ENCODE measurements around the gene PCNX2.

PCNX2 gene, protein sequence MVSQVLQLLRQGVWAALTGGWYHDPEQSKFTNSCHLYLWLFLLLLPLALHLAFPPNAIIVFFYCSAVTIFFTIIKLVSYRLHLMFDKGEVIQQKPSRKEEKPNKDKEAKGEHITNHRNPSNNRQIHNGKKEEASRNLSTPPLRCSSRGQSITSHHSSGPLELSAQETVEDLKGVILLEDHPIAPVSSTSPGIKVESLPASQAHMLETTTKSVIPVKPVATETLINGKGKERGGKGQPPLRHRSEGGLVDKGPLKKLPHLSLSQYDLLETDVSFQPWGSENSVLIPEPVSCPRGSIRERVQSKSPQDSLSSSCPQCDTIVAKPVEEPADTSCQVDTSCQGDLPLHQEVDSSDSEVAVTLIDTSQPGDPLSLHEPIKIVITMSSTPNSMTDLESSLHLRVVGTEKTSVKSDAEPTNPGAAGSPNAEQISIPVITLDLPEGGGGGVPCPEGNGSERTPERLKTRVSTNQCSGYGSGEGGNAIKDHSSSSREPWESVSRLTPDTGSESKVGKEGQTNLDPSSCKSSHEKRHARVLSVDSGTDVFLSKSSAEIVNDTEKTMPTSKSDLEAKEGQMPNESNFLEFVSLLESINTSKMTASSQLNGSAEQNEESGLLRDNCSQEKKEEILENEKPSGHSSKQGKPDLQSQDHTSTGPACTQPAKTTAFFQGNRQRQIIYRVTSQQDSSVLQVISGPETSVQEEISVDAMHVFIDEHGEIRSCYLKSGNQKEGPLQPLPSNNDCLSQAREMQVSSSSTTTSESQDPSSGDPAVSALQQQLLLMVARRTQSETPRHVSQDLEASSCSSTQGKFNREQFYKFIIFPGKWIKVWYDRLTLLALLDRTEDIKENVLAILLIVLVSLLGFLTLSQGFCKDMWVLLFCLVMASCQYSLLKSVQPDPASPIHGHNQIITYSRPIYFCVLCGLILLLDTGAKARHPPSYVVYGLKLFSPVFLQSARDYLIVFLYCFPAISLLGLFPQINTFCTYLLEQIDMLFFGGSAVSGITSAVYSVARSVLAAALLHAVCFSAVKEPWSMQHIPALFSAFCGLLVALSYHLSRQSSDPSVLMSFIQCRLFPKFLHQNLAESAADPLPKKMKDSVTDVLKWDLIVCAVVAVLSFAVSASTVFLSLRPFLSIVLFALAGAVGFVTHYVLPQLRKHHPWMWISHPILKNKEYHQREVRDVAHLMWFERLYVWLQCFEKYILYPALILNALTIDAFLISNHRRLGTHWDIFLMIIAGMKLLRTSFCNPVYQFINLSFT (N-terminal part only)

DNA sequence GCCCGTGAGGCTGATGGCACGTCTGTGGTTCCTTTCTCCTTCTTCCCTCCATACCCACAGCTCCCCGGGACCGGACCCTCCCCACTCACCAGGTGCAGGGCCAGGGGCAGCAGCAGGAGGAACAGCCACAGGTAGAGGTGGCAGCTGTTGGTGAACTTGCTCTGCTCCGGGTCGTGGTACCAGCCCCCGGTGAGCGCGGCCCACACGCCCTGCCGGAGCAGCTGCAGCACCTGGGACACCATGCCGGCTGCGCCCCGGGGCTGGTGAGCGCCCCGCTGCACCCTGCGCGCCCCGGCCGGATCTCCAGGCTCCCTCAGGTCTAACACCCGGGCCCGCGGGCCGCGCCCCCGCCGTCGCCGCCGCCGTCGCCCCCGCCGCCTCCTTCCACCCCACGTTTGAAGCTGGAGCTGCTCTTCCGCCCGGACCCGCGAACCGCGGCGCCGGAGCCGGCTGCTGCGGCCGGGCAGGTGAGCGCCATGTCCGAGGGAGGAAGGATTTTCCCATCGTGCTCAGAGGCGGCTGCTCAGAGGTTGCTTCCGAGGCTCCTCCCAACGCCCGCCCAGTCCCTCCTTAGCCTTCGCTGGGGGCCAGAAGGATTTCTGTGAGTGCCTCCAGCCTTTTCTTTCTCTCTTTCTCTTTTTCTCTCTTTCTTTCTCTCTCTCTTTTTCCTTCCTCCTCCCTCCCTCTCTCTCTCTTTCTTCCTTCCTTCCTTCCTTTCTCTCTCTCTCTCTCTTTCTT is at the start of gene PCNX2:
Gene PCNX2, minus strand, starts transcription at position 489 of the 738 bp plus-strand sequence. Its CDS starts 247 bp downstream, at position 242.
- DNase-seq (ENCODE audit: low read depth): peak; percentile 53

DNA sequence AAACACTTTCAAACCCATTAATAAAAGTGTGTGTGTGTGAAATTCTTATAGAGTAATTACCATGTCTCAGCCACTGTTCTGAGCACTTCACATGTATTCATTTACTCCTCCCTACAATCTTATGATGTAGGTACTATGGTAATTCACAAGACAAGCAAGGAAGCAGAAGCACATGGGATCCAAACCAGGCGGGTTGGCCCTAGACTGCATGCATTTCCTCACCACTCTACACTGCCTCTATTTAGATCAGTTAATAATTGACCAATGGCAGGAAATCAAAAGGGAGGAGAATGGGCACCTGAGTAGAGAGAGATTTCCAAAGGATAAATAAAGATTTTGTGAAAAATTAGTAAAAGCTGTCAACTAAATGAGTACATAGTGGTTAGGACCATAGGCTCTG is 47.7 kb upstream of the PCNX2 start:
- no peak for DNase-seq (ENCODE audit: low read depth)

DNA sequence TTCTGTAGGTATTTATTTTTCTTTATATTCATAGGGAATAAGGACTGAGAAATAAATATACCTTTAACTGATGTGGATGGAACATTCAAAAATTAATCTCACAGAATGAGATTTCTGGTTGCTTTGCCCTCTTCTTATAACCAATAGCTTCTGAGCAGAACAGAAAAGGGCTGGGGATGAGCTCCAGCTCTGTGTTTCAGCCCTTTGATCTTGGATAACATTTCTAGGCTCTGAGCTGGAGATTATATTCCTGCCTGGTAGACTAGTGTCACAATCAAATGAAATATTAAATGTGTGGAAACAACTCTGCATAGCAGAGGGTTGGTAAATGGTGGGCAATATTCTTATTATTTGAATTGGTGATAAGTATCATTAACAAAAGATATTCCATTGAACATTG is 46.6 kb upstream of the PCNX2 start:
- DNase-seq (ENCODE audit: low read depth): no peak

DNA sequence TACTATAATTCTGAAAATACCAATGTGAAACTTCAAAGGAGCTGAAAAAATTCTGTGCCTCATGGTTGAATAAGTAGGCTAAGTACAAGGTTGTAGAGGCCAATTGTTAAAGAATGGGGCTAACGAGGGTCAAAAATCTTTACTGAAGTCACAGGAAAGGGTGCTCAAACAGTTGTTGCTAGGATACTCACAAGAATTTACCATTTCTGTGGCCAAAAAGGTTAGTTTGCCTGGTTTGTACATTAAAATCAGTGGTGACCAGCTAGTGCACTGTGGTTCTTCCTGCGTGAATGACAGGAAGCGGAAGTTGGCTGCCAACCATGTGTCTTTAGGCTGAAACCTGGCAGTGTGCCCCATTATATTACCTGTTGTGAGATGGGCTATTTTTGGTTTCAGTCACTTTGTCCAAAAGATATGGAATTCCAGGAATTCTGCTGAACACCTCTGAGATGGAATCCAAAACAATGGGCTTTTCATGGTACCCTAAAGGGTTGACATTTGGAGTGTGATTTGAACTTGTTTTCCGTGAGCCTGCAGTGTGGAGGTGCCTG is 45.5 kb upstream of the PCNX2 start:
- DNase-seq (ENCODE audit: low read depth): no peak

DNA sequence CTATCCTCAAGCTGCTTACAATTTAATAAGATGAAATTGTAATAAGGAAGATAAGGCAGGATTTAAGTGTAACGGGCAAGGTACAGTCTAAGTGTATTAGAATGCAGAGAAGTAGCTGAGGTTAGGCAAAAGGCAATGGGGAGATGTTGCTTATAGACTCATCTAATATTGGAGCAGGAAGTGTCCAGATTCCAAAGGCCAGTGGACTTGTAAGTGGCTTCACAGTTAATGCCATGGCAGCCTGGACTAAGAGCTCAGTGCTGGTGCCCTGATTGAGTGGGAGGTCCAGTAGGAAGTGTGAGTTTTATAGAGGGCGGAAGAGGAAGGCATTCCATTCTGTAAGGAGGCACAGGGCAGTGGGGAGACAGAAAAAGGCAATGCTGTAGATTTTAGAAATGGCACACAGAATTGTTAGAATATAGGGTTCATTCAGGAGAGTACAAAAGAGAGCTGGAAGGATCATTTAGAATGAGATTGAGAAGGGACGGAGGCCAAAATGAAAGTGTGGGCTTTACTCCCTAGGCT is 44.6 kb upstream of the PCNX2 start:
- no peak for DNase-seq (ENCODE audit: low read depth)

DNA sequence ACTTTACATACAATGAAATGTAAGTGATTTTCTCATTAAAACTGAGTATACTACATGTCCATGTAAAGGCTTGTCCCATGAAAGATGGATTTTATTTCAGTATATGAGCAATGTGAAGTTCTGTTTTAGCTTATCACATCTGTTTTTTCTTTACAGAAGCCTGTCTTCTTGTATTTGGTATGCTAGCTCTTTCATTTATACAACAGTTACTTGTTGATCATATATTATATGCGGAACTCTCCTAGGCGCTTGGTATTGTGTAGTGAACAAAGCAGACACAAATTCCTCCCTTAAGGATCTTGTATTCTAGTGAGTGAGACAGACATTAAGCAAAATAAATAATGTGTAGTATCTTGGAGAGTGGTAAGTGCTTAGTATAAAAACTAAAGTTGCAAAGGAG is 42.6 kb upstream of the PCNX2 start:
- no peak for DNase-seq (ENCODE audit: low read depth)

DNA sequence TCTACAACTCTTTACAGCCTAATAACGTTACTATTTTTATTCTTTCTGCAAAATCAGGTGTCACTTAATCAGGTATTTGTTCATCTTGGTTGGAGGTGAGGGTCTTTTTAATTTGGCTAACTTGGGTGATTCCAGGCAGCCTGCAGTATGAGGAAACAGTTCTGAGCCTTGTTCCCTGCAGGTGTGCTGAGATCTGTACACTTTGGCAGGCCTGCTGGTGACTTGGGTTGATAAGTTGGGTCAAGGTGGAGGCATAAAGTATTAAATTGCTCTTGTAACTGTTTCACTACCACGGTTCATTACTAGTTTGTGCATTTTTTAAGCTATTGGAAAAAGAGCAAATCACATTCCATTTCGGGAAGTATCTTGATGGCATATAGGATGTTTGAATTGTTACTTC is 42.0 kb upstream of the PCNX2 start:
- no peak for DNase-seq (ENCODE audit: low read depth)

DNA sequence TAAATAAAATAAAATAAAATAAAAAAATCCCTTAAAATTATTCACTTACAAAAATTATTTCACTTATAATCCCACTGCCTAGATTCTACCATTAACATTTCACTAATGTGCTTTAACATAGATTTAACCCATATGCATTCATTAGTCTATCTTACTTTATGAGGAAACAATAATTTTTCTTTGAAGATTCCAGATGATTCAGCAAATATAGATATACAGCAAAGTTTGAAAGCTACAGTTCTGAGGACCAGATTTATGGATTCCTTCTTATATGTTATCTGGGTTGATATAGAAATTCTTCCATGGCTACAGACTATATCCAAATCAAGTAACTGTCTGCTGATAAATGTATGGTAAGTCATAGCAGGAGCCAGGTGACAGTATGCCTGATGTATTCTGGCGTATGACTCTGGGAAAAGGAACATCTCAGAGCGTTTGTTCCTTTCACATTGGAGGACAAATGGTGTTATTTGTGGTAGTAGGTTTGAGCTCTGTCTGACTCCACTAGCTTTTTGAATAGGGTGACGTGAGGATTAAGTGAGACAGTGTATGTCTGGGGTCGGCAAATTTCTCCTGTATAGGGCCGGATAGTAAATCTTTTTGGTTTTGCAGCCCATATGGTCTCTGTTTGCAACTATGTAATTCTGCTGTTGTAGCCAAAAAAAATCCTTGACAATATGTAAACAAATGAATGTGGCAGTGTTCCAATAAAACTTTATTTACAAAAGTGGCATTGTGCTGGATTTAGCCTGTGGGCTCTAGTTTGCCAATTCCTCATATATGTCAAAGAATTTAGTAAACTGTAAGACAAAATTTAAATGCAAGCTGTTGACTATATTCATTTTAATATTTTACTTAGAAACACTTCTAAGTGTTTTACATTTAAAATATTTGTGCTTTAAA is 41.3 kb upstream of the PCNX2 start:
- DNase-seq (ENCODE audit: low read depth): no peak

DNA sequence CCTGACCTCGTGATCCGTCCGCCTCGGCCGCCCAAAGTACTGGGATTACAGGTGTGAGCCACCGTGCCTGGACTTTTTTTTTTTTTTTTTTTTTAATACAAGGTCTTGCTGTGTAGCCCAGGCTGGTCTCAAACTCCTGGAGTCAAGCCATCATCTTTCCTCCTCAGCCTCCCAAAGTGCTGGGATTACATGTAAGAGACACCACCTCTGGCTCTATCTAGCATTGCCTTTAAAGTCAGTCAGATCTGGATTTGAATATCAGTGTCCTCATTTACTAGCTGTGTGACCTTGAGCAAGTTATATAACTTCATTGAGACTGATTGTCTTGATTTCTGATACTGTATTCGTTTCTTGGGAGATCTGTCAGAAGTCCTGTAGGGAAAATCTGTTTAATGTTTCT is 38.6 kb upstream of the PCNX2 start:
- no peak for DNase-seq (ENCODE audit: low read depth)

DNA sequence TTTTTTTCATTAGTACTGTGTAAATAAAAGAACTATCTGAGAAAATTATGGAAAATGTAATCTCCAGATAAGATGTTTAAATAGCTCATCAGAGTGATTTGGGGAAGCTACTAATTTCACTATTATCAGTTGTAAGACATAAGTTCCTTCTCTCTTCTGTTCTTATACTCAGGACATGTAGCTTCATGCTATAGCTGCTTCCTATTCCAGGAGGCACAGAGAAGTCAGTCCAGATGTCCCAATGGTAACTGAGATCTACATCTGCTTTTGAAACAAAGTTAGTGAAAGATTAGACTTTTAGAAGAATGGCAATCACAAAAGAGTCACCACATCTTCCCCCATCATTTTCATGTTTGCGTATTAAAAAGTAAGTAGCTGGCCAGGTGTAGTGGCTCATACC is 37.6 kb upstream of the PCNX2 start:
- DNase-seq (ENCODE audit: low read depth): no peak

DNA sequence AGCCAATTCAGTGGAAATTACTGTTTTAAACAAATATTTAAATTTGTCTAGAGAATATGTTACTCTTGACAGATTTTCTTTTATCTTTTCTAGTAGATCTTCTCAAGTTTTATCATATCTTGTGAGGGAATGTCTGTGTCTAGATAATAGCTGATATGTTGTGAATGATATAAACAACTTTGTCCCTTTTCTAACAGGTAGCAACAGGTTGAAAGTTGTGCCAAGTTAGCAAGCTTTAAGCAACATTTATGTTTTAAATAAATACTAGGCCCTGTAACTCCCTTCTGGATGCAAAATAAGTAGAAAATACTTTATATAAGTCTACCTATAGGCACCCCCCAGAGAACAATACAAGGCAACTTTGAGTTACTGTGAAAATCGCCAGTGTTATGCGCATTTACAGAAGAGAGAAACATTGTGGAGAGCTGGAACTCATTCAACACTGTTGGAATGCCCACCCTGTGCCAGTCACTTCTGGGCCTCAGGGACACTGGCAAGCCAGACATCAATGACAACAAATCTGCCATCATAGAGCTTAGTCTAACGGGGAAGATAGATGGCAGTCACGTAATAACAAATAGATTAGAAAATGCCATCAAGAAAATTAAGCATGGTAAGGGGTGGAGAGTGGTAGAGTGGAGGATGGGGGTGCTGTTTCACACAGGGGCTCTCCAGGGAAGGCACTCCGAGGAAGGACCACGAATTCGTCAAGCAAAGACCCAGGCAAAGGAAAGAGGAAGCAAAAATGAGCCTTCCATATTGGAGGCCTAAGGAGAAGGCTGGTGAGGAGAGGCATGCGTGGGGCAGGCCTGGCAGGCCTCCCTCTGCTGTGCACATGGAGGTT is 36.4 kb upstream of the PCNX2 start:
- no peak for DNase-seq (ENCODE audit: low read depth)

DNA sequence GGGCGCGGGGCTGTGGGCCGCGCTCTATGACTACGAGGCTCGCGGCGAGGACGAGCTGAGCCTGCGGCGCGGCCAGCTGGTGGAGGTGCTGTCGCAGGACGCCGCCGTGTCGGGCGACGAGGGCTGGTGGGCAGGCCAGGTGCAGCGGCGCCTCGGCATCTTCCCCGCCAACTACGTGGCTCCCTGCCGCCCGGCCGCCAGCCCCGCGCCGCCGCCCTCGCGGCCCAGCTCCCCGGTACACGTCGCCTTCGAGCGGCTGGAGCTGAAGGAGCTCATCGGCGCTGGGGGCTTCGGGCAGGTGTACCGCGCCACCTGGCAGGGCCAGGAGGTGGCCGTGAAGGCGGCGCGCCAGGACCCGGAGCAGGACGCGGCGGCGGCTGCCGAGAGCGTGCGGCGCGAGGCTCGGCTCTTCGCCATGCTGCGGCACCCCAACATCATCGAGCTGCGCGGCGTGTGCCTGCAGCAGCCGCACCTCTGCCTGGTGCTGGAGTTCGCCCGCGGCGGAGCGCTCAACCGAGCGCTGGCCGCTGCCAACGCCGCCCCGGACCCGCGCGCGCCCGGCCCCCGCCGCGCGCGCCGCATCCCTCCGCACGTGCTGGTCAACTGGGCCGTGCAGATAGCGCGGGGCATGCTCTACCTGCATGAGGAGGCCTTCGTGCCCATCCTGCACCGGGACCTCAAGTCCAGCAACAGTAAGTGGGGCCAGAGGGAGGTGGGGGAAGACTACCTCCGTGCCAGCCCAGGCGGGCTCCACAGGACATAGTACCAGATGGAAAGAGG is 32.8 kb upstream of the PCNX2 start:
- DNase-seq (ENCODE audit: low read depth): peak; percentile 2

DNA sequence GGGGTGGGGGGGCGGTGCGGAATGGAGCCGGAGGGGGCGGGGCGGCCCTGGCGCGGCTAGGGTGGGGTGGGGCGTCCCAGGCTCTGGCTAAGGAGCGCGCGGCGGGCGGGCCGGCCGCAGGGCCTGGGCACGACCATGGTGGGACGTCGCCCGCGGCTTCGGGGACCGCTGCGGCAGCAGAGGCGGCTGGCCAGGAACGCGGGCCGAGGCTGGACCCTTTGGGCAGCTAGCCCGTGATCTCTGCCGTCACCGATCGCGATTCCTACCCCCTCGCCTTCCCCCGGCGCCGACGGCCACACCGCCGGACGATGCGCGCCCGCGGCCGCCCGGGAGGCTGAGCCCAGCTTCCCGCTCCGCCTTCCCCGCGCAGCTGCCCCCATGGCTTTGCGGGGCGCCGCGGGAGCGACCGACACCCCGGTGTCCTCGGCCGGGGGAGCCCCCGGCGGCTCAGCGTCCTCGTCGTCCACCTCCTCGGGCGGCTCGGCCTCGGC is 32.2 kb upstream of the PCNX2 start, which contains the start of gene MAP3K21:
Gene MAP3K21, plus strand, starts transcription at position 74 of the 491 bp plus-strand sequence. Its CDS starts 305 bp downstream, at position 379.
- DNase-seq (ENCODE audit: low read depth): no peak

DNA sequence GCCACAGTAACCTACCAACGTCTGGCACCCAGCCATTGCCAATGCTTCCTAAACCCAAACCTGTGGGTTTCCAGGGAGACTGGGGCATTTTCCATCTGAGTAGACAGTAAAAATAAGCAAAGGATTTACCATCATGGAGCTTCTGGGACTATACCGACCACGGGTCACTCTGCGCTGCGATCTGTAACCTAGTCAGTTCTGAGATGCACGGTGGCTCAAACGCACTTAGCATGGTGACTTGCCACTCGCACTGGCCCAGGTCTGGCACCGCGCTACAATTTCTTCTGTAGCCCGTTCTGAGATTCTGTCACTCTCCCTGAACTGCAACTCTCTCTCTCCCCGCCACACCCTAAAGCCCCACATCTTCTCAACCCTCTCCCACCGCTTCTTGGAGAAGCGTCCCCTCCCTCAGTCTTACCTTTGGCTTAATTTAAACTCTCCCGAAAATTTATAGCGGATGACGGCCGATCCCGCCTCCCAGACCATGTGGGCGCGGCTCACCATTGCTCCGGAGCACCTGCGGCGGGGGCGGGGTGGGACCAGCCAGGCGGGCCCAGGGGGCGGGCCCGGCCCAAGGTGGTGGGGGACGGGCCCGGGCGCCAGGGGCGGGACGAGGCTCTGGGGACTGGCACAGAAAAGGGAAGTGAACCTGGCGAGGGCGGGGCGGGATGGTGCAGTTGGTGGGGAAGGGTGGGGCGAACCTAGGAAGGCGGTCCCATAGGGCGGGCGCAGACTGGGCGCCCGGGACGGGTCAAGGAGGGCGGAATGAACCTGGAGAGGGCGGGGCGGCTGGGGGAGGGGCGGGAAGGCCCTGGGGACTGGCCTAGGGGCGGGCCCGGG is 31.5 kb upstream of the PCNX2 start:
- DNase-seq (ENCODE audit: low read depth): peak; percentile 85

DNA sequence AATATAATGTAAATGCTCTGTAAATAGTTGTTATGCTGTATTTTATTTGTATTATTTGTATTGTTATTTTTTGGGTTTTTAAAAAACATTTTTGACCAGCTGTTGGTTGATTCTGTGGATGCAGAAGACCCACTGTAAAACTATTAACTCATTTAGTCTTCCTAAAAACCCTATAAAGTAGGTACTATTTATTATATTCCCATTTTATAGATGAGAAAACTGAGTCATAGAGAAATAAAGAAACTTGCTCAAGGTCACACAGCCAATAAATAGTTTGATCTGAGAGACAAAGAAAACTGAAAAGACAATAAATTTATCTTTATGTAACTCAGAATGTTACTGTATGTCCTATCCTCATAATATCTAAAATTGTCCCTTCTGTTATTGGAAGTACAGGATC is 30.8 kb upstream of the PCNX2 start:
- no peak for DNase-seq (ENCODE audit: low read depth)

DNA sequence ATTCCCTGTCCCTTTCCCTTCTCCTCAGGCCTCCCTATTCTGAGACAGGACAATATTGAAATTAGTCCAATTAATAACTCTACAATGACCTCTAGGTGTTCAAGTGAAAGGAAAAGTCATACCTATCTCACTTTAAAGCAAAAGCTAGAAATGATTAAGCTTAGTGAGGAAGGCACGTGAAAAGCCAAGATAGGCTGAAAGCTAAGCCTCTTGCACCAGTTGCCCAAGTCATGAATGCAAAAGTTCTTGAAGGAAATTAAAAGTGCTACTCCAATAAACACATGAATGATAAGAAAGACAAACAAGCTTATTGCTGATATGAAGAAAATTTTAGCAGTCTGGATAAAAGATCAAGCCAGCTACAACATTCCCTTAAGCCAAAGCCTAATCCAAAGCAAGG is 28.2 kb upstream of the PCNX2 start:
- DNase-seq (ENCODE audit: low read depth): no peak

DNA sequence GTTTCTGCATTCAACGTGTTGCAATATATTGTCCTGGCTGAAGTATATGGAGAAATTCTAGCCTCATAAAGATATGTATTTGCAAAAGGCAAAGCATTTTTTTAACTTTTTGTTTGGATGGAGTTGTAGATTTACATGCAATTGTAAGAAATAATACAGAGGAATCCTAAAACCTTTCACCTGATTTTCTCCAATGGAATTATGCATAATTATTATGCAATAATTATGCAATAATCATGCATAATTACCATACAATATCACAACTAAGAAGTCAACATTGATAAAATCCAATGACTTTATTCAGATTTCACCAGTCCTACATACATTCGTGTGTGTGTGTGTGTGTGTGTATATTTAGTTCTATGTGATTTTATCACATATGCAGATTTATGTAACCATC is 24.5 kb upstream of the PCNX2 start:
- DNase-seq (ENCODE audit: low read depth): no peak
